ENCODE data around the gene SLC39A5.

SLC39A5 gene

DNA sequence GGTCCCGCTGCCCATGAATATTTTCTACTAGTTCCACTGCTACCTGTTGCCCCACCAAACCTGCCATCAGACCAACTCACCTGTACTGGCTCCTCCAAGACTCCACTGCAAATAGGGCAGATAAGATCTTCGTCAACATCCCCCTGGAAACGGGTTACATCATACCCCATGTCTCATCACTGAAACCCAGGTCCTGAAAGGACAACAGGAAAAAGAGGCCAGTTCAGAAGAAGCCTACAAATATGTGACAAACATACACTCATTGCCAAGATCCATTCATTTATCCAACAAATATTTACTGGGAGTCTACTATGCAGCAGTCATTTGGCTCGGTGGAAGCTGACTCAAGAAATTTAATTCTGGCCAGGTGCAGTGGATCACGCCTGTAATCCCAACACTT is 16.0 kb upstream of the SLC39A5 start:
- no peak for DNase-seq (ENCODE audit: low spot score)

DNA sequence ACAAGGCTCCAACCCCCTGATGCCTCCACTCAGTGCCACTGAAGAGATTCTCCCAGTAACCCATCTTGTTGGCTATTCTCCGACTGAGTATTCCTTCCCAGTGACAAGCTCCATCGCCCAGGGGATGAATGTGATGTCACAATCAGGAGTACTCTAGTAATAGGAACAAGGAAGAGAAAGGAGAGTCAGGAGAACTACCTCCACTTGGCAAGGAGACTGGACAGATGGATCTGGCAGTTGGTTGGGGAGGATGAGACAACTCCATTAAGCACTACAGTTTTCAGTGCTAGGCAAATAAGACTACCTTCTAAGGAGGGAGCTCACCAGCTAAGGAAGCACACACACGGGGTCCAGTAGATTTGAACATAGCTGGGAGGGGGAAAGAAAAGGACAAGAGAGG is 13.4 kb upstream of the SLC39A5 start:
- DNase-seq (ENCODE audit: low spot score) = no peak

DNA sequence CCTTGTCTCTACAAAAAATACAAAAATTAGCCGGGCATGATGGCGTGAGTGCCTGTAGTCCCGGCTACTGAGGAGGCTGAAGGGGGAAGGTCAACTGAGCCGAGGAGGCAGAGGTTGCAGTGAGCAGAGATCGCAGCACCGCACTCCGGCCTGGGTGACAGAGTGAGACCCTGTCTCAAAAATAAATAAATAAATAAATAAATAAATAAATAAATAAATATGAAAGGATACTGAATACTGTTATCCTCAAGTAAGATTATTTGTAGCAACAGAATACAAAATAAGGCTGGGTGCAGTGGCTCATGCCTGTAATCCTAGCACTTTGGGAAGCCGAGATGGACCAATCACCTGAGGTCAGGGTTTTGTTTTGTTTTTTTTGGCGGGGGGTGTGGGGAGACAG is 10.0 kb upstream of the SLC39A5 start:
- DNase-seq (ENCODE audit: low spot score) = no peak

DNA sequence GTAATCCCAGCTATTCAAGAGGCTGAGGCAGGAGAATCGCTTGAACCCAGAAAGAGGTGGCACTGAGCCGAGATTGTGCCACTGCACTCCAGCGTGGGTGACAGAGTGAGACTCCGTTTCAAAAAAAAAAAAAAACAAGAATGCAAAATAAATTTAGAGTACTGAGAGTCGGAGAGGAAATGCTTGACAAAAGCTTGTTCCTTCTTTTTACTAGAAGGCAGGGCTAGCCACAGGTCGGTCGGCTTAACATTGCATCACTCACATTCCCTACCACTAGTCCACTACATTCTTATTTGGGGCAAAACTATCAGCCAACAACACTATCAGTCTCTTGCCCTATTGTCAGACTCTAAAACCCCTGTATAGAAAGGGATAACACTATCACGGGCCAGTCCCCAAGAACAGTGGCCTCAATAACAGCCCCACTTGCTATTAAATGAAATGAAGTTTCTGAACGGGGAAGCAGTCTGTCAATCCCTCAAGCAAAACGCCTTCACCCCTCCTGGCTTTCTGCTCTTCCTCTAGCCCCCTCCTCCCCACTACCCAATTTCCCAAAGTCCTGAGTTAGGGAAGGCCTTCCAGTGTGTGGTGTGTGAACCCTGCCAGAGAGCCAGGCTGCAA is 9.1 kb upstream of the SLC39A5 start:
- DNase-seq (ENCODE audit: low spot score) = peak; percentile 11

DNA sequence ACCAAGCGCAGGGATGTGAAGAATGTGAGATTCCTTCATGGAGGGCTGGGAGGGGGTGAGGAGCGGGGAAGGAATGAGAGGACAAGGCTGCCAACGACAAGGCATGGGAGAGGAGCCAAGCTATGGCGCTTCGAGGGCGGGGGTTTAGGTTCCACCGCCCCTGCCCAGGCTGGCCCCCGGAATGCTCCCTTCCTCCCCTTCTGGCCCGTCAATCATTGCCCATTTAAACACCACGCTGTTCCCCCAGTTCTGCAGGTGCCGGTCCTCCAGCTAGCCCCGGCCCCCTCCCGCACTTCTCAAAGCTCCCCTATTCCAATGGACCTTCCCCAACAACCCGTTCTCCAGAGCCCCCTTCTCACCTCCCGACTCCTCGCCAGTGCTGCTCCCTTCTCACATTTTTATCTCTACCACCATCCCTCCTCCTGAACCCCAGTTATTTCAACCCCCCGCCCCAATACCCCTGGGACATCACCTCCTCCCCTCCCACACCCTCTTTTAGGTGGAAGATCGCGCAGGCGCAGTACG is 8.6 kb upstream of the SLC39A5 start:
- DNase-seq (ENCODE audit: low spot score) = no peak

DNA sequence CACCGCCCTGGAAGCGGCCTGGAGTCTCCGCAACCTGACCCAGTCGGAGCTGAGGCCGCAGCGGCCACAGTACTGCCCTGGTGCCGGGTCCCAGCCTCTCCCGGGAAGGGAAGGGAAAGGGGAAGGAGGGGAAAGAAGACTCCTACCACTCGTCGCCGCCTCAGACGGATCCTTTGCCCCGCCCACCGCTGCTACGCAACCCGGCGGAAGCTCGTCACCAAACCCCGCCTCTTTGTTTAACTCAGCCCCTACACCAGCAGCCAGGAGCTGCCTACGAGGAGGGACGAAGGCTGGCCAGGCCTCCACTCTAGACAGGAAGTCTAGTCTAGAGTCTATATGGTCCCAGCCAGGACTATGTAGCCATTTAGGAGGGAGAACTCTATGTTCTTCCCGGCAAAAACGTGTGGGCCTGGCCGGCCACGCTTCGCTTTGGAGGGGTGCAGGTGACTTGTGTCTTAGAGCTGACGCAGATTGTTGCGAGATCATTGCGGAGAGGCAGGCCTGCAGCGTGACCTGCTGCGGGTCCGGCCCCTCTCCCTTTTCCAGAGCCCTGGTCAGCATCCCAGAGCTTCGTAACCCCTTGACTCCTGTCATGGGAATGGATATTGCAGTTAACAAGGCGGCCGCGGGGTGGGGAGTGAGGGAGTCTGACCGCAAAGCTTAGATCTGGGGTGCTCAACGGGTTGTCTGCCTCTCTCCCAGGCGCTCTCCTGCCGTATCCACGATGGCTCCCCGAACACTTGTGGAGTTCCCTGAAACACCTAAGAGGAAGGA is 7.9 kb upstream of the SLC39A5 start, which contains the start of gene RNF41:
RNF41 (minus strand) TSS at position 166 of the 774 bp plus-strand sequence. CDS start 7,875 bp downstream, outside the sequence.
- peak; percentile 92 for DNase-seq (ENCODE audit: low spot score)

DNA sequence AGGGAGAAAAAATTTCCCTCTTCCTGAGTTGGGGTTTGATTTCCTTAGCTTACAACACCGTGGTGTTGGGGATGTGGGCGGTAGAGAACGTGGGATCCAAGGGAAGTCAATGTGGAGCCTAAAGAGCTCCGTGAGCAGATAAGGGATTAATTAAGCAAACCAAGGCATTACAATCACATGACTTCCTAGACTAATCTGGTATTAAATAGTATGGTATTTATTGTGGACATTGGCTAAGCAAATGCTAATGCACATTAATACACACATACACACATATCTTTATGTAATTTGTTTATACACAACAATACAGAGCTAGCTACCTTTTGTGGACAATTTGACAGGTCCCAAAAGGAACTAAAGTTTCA is 7.3 kb upstream of the SLC39A5 start:
- no peak for DNase-seq (ENCODE audit: low spot score)

DNA sequence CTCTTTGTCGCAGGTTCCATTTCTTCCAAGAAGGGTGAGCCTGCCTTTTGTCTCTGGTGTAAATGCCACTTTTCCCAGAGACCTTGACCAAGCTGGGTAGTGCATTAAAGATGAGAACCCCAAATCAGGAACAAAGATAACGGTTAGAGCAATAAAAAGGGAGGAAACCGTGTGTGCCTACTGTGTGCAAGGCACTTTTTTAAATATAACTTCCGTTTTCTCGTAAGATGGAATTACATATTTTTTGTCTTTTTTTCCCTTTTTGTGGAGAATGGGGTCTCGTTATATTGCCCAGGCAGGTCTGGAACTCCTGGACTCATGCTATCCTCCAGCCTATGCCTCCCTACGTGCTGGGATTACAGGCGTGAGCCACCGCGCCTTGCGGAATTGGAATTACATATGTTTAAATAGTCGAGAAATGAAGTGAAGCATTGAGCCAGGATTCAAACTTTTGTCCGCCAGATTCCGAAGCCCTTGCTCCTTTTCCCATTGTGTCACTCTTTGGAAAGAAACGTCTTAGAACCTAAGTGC is 6.2 kb upstream of the SLC39A5 start:
- DNase-seq (ENCODE audit: low spot score) = no peak

DNA sequence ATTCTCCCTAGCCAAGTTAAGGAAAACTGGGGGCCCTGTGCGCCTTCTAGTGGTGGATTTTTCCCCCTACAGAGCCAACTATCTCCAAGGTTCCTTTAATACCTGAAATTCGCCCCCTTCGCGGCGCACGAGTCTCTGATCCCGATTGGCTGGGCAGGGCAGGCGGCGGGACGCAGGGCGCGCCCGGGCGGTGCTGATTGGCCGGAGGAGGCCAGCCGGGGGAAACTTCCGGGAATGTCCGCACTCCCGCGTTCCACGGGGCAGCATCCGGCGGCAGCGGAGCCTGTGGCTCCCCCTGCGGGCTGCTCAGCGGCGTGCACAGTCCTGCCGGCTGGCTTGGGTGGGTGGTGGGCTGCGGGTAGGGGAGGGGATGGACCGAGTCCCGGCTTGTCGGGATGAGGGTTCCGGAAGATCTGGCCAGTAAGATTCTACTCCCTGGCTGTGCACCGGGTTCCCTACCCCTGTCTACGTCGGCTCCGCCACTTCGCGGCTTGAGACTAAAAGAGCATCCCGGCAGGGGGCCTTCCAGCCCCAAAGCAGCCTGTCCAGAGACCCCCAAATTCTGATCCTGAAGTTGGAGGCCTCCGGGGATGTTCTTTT is 5.6 kb upstream of the SLC39A5 start, which contains the start of gene NABP2:
NABP2 (plus strand) TSS at position 241 of the 600 bp plus-strand sequence. CDS start 515 bp downstream, outside the sequence.
- peak; percentile 96 for DNase-seq (ENCODE audit: low spot score)

DNA sequence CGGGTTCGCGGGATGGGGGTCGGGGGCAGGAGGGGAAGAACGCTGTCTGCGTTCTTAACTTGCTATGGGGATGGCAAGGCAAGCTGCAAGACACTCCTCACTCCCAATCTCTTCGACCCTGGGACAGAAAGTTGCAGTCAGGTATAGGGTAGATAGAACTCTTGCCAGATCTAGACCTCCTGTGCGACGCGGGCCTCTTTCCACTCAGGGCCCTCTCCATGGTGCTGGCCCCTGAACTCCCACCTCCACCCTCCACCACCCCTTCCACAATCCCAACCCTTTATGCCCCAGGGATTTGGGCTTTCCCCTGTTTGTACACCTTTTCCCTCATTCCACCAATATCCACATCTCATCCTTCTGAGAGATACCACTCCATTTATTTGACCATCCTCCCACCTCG is 4.9 kb upstream of the SLC39A5 start:
- DNase-seq (ENCODE audit: low spot score) = no peak

DNA sequence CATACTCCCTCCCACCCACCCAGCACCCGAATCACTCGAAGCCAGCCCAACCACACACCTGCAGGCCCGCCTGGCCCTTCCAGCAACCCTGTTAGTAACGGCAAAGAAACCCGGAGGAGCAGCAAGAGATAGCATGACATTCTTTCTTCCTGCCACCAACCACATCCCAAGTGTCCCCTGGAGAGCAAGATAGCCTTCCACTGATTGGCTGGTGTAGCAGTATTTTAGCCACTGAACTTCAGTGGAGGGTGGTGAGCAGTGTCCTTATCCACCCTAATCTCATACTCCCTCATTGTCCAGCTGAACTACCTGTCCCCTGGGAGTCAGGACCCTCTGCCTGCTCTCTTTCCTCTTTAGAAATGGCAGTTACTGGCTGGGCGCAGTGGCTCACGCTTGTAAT is 769 bp upstream of the SLC39A5 start:
- DNase-seq (ENCODE audit: low spot score) = no peak

DNA sequence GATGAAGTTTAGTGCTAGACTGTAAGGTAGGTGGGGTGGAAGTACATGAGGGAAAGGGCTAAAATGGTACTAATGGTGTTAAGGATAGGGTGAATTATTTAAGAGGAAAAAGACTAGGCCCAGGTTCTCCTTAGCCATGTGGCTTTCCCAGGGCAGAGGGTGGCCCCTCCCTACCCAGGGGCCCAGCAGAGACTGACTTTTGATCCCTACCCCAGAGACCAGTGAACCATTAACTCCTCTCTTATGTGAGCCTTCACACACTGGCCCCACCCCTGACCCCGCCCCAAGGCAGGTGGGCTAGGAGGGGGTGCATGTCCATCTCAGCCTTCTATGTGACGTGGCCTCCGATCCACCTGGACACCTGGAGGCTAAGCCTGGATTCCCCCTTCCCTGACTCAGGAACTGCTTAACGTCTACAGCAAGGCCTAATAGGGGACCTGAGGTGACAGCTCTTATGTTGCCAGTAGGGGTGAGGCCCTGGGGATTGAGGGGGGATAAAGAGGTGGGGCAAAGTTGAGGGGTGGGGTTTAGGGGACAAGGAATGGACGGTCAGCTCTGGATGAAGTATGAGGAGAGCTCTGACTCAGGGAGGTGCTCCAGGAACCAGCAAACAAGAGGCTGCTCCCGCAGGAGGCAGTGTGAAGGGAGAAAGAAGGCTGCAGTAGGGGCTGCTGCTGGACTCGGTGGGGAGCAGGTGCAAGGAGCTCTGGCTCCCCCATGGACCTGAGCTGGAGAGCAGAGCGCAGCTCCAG is 757 bp downstream of the SLC39A5 start:
- no peak for DNase-seq (ENCODE audit: low spot score)

DNA sequence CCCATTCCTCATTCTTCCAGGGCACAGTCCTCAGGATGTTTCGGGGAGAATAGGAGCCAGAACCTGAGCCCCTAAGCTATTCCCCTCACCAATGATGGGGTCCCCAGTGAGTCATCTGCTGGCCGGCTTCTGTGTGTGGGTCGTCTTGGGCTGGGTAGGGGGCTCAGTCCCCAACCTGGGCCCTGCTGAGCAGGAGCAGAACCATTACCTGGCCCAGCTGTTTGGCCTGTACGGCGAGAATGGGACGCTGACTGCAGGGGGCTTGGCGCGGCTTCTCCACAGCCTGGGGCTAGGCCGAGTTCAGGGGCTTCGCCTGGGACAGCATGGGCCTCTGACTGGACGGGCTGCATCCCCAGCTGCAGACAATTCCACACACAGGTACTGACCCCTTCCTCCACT is 1.3 kb downstream of the SLC39A5 start:
- DNase-seq (ENCODE audit: low spot score) = no peak

DNA sequence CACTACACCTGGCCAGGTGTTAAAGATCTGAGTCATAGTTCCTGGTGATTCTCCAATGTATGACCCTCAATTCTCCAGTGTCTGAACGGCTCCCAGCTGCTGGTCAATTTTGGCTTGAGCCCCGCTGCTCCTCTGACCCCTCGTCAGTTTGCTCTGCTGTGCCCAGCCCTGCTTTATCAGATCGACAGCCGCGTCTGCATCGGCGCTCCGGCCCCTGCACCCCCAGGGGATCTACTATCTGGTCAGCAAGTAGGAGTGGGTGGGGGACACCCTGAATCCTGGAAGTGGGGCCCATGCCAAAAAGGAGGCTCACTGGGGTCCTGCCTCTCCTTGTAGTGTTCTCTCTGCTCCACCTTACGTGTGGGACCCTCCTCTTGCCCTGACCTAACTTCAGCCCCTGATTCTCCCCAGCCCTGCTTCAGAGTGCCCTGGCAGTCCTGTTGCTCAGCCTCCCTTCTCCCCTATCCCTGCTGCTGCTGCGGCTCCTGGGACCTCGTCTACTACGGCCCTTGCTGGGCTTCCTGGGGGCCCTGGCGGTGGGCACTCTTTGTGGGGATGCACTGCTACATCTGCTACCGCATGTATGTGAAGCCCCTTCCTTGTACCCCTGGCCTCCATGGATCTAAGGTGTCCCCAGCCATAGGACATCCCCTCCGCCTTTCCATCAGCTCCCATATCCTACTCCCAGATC is 5.0 kb downstream of the SLC39A5 start:
- DNase-seq (ENCODE audit: low spot score) = no peak

DNA sequence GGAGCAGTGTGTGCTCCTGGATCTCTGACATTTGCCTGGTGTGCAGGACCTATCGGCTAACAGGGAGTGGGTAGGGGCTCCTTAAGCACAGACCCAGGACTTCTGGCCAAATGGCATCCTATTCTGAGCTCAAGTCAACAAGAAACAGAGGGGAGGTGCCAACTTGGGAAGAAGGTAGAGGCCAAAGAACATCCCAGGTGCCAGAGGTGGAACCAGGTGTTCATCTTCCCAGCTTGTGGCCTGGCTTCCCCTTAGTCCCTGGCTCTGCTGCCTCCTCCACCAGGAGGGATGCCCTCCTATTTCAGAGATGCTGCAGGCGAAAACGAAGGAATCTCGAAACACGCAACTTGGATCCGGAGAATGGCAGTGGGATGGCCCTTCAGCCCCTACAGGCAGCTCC is 6.2 kb downstream of the SLC39A5 start:
- DNase-seq (ENCODE audit: low spot score) = no peak

DNA sequence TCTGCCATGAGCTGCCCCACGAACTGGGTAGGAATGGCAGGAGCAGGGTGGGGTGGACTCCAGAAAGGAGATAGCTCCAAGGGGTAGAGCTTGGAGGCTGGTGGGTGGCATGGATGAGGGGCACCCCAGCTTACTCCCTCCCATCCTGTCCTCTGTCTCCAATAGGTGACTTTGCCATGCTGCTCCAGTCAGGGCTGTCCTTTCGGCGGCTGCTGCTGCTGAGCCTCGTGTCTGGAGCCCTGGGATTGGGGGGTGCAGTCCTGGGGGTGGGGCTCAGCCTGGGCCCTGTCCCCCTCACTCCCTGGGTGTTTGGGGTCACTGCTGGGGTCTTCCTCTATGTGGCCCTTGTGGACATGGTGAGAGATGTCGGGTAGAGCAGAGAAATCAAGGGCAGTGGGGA is 7.1 kb downstream of the SLC39A5 start:
- no peak for DNase-seq (ENCODE audit: low spot score)

DNA sequence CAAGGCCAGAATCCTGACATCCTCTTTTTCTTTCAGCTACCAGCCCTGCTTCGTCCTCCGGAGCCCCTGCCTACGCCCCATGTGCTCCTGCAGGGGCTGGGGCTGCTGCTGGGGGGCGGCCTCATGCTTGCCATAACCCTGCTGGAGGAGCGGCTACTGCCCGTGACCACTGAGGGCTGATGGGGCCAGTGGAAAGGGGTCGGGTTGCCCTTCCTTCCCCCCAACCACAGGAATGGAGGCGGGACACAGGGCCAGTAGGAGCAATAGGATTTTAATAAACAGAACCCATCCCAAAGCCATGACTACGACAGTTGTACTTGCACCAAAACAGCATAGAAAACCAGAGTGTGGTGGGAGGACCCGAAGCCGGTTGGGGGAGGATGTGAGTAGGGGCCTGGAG is 7.7 kb downstream of the SLC39A5 start:
- no peak for DNase-seq (ENCODE audit: low spot score)

DNA sequence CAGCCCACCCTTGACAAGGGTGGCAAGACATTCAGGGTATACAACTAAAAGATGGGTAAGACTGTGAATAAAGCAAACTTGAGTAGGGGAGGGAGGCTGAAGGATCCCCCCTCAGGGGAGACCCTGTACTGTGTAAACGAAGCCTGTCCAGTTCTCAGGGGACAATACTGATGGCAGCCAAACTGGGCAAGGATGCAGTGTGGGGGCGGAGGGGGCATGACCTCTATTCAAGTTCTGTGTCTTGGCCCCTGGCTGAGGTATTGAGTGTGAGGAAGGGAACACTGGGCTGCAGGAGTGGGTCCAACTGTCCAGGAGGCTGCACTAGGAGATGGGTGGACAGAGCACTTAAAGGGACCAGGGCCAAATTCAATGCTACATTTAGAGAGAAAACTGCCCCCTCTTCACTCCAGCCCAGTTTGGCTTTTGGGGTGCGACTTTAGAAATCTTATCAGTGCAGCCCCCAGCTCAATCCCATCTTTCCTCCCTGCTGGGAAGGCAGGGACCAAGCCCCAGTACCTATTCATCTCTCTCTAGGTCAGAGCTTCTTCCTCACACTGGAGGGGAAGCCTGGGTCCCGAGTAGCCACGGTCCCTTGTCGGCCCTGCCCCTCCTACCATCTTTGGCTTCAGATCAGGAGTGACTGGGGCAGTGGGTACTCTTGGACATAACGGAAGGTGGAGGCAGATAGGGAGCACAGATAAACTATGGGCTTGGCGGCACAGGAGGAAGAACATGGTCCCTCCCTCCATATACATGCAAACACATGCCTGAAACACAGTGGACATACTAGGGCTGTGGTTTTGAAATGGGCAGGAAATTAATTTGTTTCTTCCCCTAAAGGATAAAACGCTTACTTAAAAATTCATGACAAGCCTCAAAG is 11.8 kb downstream of the SLC39A5 start:
- DNase-seq (ENCODE audit: low spot score) = no peak

DNA sequence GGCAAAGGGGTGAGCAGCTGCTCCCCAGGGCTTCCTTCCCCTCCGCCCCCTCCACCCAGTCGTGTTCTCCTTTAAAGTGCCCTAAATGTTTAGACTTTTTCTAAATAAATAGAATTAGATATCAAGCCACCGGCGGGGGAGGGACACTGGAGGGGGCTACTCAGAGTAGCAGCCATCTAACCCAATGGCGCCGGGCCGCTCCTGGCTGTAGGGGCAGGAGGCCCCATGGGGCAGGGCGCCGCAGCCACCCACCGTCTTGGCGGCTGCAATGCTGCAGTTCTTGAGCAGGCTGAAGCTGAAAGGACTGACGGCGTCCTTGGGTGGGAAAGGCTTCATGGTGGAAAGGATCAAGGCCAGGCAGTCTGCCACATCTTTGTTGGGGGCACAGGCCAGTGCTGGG is 13.1 kb downstream of the SLC39A5 start:
- no peak for DNase-seq (ENCODE audit: low spot score)

DNA sequence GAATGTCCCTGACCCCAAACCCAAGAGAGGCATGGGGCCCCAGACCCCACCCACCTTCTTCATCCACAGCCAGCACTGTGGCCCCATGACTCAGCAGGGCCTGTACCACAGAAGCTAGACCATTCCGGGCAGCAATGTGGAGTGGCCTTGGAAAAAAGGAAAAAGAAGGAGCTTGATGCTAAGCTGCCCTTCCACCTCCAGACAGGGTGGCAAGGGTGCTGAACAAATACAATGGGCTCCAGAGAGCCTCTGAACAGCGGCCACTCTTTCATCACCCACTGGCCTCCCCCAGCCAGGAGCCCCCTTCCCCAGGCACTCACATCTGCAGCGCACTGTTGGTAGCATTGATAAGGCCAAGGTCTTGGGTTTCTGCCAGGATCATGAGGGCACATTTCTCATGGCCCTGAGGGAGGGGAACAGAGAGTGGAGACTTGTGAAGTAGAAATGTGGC is 13.9 kb downstream of the SLC39A5 start:
- DNase-seq (ENCODE audit: low spot score) = no peak

Data from CD4-positive, alpha-beta T cell treated with Interleukin-2 at 100 ng/mL for 4 hours (primary cell).